Vagina (tissue), 2 donors: Measurements from ENCODE around the gene MMP8.
A peak's percentile ranks its signal among the peaks of the same experiment; 100 is the strongest.

Source experiments
- CTCF ChIP-seq, 3 experiments: fragments of 450-650 bp in 2 of 3; fragments of 200-600 bp in 1 of 3; sonication (generic) in 1 of 3; IDR thresholded peaks; one replicate each; pipeline ENCODE4 v1.5.1; 2017 to 2019; ENCODE audit warnings: antibody characterized with exemption in 3 of 3, mild to moderate bottlenecking in 2 of 3, moderate library complexity in 2 of 3
- POLR2A ChIP-seq, 2 donors: fragments of 450-650 bp; IDR thresholded peaks; one replicate each; pipeline ENCODE4 v1.6.1; 2017; ENCODE audit warnings: antibody characterized with exemption in 2 of 2, mild to moderate bottlenecking in 2 of 2, moderate library complexity in 2 of 2

GRCh38 chr11:102733232-102733875, 8.6 kb upstream of the MMP8 start:
- TF ChIP-seq CTCF (IDR thresholded peaks at IDR 0.05) = peak in 1 of 3 experiments; percentile 15
- no peak for TF ChIP-seq POLR2A (IDR thresholded peaks at IDR 0.05)
